Fibroblast of villous mesenchyme (primary cell): ENCODE measurements around the gene ARHGAP45. TPM values are rescaled to one million over a fixed set of nuclear protein-coding genes. Genes with fewer than 3 reads are reported as not detected.

Experiments used
- DNase-seq: peaks from one replicate; pipeline ENCODE4 v3.0.0-alpha.2; 2010; ENCODE audit warnings: low read depth
- H3K4me3 ChIP-seq: 2 replicates; pipeline ENCODE4 v1.5.1; 2011; ENCODE audit warnings: low read depth, mild to moderate bottlenecking, low read length
- total RNA-seq: library from RNA; depleted of rRNA; stranded (reverse); fragments of >200 nt; gene quantifications from 2 replicates; pipeline ENCODE4 v1.2.3, GENCODE V29; 2012
- TF ChIP-seq, protein P1 (sequence below): IDR thresholded peaks from 2 replicates; pipeline ENCODE4 v1.5.1; 2012; ENCODE audit warnings: low read depth, mild to moderate bottlenecking, low read length; ENCODE audit not compliant: insufficient read depth

Gene ARHGAP45
- total RNA-seq, 1 donor = 0.43 TPM

DNA sequence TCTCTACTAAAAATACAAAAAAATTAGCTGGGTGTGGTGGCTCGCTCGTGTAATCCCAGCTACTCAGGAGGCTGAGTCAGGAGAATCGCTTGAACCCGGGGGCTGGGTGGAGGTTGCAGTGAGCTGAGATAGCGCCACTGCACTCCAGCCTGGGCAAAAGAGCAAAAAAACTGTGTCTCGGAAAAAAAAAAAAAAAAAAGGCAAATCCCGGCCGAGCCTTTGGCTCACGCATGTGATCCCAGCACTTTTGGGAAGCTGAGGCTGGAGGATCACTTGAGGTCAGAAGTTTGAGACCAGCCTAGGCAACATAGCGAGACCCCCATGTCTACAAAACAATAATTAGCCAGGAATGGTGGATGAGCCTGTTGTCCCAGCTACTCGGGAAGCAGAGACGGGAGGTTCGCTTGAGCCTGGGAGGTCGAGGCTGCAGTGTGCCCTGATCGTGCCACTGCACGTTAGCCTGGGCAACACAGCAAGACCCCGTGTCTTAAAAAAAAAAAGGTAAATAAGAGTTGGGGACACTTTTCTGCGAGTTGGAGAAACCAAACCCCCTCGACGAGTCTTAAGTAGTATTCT, 36.3 kb downstream of the ARHGAP45 start:
- TF ChIP-seq, protein P1, sequence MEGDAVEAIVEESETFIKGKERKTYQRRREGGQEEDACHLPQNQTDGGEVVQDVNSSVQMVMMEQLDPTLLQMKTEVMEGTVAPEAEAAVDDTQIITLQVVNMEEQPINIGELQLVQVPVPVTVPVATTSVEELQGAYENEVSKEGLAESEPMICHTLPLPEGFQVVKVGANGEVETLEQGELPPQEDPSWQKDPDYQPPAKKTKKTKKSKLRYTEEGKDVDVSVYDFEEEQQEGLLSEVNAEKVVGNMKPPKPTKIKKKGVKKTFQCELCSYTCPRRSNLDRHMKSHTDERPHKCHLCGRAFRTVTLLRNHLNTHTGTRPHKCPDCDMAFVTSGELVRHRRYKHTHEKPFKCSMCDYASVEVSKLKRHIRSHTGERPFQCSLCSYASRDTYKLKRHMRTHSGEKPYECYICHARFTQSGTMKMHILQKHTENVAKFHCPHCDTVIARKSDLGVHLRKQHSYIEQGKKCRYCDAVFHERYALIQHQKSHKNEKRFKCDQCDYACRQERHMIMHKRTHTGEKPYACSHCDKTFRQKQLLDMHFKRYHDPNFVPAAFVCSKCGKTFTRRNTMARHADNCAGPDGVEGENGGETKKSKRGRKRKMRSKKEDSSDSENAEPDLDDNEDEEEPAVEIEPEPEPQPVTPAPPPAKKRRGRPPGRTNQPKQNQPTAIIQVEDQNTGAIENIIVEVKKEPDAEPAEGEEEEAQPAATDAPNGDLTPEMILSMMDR = no peak
- H3K4me3 ChIP-seq = peak overlapping the region; percentile 36
- DNase-seq = no peak

DNA sequence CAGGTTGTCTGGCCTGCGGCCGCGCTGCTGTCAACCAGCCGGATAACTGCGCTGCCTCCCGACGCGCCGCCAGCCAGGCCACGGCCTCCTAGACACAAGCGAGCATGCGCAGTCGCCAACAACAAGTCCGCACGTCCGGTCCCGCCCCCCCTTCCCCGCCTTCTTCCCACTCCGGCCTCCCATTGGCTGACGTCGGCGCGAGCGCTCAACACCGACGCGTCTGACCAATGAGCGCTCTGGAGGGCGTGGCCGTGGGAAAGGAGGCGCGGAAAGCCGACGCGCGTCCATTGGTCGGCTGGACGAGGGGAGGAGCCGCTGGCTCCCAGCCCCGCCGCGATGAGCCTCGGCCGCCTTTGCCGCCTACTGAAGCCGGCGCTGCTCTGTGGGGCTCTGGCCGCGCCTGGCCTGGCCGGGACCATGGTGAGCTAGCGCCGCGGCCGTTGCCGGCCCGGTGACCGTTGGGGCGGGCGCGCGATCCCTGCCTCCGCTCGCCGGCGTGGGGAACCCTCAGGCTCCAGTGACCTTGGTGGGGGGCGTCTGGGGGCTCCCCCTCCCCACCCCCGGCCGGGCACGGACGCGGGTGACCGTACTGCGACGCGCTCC, 36.8 kb downstream of the ARHGAP45 start, which contains the start of gene GPX4:
Gene GPX4, plus strand, starts transcription at position 287 of the 603 bp plus-strand sequence. Its CDS starts 50 bp downstream, at position 337.
- H3K4me3 ChIP-seq = peak within 1 kb of the TSS; percentile 73
- TF ChIP-seq, protein P1 = no peak
- DNase-seq = peak; percentile 100

DNA sequence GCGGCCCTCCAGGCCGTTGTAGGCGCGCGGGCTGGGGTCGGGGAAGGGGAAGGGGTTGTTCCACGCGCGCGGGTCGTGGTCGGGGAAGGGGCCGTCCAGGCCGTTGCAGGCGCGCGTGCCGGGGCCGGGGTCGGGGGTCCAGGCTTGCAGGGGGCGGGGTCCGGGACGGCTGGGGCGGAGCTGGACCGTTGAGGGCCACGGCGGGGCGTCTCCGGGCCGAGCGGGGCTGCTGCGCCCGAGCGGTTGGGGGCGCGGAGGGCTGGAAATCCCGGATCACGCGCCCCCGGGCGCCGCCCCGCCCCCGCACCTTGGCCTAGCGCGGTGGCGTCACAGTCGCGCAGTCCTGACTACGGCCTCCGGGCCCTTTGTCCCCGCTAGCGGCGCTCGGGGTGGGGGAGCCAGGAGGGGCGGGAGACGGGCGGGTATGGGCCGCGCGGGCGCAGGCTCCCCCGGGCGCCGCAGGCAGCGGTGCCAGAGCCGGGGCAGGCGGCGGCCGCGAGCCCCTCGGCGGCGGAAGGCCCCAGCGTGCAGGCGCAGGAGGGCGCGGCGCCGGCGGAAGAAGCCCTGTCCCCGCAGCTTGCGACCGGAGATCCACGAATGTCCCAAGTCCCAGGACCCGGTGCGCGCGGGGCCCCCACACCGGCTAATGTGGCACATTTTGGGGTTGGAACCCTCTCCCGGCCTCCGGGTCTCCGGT, 37.5 kb downstream of the ARHGAP45 start:
- H3K4me3 ChIP-seq = peak overlapping the region; percentile 73
- TF ChIP-seq, protein P1 = no peak
- DNase-seq = peak; percentile 76

DNA sequence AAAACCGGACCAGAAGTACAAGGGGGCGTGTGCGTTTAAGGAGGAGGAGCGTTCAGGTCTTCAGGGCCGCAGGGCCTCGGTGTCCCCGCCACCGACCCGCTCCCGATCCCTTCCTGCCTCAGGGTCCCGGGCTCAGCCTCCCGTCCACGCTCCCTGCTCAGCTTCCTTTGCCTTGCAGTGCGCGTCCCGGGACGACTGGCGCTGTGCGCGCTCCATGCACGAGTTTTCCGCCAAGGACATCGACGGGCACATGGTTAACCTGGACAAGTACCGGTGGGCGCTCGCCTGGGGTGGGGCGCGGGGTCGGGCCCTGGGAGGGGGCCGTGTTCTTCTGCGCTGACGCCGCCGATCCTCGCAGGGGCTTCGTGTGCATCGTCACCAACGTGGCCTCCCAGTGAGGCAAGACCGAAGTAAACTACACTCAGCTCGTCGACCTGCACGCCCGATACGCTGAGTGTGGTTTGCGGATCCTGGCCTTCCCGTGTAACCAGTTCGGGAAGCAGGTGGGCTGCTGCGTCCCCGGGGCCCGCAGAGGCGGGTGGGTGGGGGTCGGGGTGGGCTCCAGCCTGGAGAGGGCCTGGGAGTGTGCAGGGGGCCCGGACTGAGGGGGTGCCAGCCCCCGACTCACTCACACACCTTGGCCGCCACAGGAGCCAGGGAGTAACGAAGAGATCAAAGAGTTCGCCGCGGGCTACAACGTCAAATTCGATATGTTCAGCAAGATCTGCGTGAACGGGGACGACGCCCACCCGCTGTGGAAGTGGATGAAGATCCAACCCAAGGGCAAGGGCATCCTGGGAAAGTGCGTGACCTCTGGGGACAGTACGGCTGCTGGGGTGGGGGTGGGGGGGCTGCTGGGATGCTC, 38.3 kb downstream of the ARHGAP45 start:
- DNase-seq = peak; percentile 51
- TF ChIP-seq, protein P1 = no peak
- H3K4me3 ChIP-seq = peak overlapping the region; percentile 73

DNA sequence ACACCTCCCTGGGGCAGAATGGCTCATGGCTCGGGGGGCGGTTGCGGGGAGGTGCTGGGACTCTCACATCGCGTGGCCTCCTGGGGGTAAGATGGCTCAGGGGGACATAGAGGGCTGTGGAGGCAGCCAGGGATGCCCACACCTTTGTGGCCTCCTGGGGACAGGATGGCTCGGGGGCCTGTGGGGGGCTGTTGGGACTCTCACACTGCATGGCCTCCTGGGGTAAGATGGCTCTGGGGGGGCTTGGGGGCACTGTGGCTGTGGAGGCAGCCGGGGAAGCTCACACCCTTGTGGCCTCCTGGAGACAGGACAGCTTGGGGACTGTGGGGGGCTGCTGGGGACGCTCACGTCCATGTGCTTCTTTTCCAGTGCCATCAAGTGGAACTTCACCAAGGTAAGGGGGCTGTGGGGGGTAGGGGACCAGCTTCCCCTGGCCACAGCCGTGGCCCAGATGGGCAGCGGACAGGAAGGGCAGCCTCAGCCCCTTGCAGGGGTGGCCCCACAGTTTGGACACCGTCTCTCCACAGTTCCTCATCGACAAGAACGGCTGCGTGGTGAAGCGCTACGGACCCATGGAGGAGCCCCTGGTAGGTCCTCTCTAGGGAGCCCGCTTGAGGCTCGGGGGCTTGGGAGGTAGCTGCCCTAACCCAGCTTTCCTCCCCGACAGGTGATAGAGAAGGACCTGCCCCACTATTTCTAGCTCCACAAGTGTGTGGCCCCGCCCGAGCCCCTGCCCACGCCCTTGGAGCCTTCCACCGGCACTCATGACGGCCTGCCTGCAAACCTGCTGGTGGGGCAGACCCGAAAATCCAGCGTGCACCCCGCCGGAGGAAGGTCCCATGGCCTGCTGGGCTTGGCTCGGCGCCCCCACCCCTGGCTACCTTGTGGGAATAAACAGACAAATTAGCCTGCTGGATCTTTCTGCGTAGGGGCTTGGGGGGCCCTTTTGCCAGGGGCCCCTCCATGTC, 39.2 kb downstream of the ARHGAP45 start:
- TF ChIP-seq, protein P1 = no peak
- peak overlapping the region; percentile 73 for H3K4me3 ChIP-seq
- DNase-seq = no peak
